ENCODE results near the gene ALG5.

The ALG5 gene

GRCh38 chr13:37009692-37010091, 10.6 kb upstream of the ALG5 start:
- ATAC-seq (ENCODE audit: low read depth) (no peak), DNase-seq (ENCODE audit: low spot score in 2 of 2) (no peak)
- H3K4me3 Mint-ChIP-seq, result no peak overlapping the region
- H3K36me3 Mint-ChIP-seq, result peaks cover 26% of the 10 kb centered on the region
- H3K27ac Mint-ChIP-seq, result no peak overlapping the region
- H3K9me3 Mint-ChIP-seq, result no peaks in the 10 kb centered on the region
- peaks cover 3% of the 10 kb centered on the region for H3K4me1 Mint-ChIP-seq
- H3K27me3 Mint-ChIP-seq, result no peaks in the 10 kb centered on the region

DNA sequence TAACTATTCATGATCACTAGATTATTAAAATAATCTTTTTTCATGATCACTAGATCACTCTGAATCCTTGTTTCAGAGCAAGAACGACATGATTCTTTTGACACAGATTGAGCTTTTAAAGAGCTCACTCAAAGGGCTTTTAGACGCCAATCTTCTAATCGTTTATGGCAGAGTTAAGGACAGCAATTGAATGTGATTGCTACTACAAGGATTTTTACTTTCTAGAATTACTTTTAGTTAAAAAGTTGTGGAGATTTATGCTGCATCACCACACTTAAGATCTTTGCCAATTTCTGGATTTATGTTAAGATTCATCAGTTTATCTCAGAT, 2.7 kb upstream of the ALG5 start:
- H3K4me3 Mint-ChIP-seq, result no peak overlapping the region
- DNase-seq (ENCODE audit: low spot score in 2 of 2), result no peak
- no peaks in the 10 kb centered on the region for H3K9me3 Mint-ChIP-seq
- peaks cover 4% of the 10 kb centered on the region for H3K36me3 Mint-ChIP-seq
- ATAC-seq (ENCODE audit: low read depth), result no peak
- H3K27me3 Mint-ChIP-seq, result no peaks in the 10 kb centered on the region
- peak overlapping the region; percentile 100 for H3K27ac Mint-ChIP-seq
- peaks cover 18% of the 10 kb centered on the region for H3K4me1 Mint-ChIP-seq

GRCh38 chr13:36998624-36999041, 507 bp downstream of the ALG5 start:
- Mint-ChIP-seq H3K36me3 (peaks cover 8% of the 10 kb centered on the region), H3K27ac (peak overlapping the region; percentile 100), H3K27me3 (no peaks in the 10 kb centered on the region), H3K9me3 (no peaks in the 10 kb centered on the region), H3K4me1 (peaks cover 25% of the 10 kb centered on the region), H3K4me3 (peak overlapping the region; percentile 100)
- ATAC-seq (ENCODE audit: low read depth) (no peak), DNase-seq (ENCODE audit: low spot score in 2 of 2) (peak in 1 of 2 donors; percentile 16)

- H3K9me3 Mint-ChIP-seq, result no peaks in the 10 kb centered on the region
- peak overlapping the region; percentile 100 for H3K4me3 Mint-ChIP-seq
- H3K27ac Mint-ChIP-seq, result peak overlapping the region; percentile 100
- ATAC-seq (ENCODE audit: low read depth) (no peak), DNase-seq (ENCODE audit: low spot score in 2 of 2) (no peak)
- no peaks in the 10 kb centered on the region for H3K27me3 Mint-ChIP-seq
- peaks cover 11% of the 10 kb centered on the region for H3K36me3 Mint-ChIP-seq
- peaks cover 25% of the 10 kb centered on the region for H3K4me1 Mint-ChIP-seq
Measured at GRCh38 chr13:36997716-36998427, 1.3 kb downstream of the ALG5 start.

- ATAC-seq (ENCODE audit: low read depth) (no peak), DNase-seq (ENCODE audit: low spot score in 2 of 2) (no peak)
- Mint-ChIP-seq H3K9me3 (no peaks in the 10 kb centered on the region), H3K36me3 (peaks cover 41% of the 10 kb centered on the region), H3K4me3 (no peak overlapping the region), H3K27ac (no peak overlapping the region), H3K4me1 (peaks cover 10% of the 10 kb centered on the region), H3K27me3 (no peaks in the 10 kb centered on the region)
Measured at GRCh38 chr13:36992362-36992761, 6.8 kb downstream of the ALG5 start.

GRCh38 chr13:36986462-36987240, 12.5 kb downstream of the ALG5 start:
- DNase-seq (ENCODE audit: low spot score in 2 of 2), result no peak
- ATAC-seq (ENCODE audit: low read depth), result no peak

GRCh38 chr13:36981156-36981743, 17.9 kb downstream of the ALG5 start:
- no peak for DNase-seq (ENCODE audit: low spot score in 2 of 2)
- H3K4me3 Mint-ChIP-seq, result no peak overlapping the region
- ATAC-seq (ENCODE audit: low read depth), result peak; percentile 48
- peak overlapping the region; percentile 58 for H3K27ac Mint-ChIP-seq
- H3K9me3 Mint-ChIP-seq, result no peaks in the 10 kb centered on the region
- H3K36me3 Mint-ChIP-seq, result peaks cover 10% of the 10 kb centered on the region
- H3K27me3 Mint-ChIP-seq, result no peaks in the 10 kb centered on the region
- H3K4me1 Mint-ChIP-seq, result no peaks in the 10 kb centered on the region

More at GRCh38 chr13:36986462-36987240, 12.5 kb downstream of the ALG5 start:
- Mint-ChIP-seq H3K4me3 (no peak overlapping the region), H3K36me3 (peaks cover 37% of the 10 kb centered on the region), H3K27me3 (no peaks in the 10 kb centered on the region), H3K4me1 (no peaks in the 10 kb centered on the region), H3K27ac (no peak overlapping the region), H3K9me3 (no peaks in the 10 kb centered on the region)

DNA sequence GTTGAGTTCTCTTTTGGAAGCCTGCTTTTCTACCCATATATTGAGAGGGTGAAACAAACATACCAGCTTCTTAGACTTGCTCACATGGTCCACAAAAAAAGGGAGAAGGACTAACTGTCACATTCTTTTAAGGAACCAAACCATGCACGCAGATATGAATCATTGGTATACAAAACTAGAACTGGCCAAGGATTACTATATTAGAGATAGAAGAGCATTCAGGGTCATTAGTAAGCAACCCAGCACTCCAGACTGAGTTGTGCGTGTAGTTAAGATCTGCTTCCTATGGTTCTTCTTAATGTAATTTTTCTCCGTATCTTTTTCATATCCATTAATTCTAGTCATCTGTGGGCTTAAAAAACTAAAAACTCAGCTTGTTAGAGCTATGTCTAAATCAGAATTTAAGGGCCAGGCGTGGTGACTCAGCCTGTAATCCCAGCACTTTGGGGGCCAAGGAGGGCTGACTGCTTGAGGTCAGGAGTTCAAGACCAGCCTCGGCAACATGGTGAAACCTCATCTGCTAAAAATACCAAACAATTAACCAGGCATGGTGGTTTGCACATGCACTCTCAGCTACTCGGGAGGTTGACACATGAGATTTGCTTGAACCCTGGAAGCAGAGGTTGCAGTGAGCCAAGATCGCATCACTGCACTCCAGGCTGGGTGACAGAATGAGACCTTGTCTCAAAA, 19.6 kb downstream of the ALG5 start:
- Mint-ChIP-seq H3K4me1 (no peaks in the 10 kb centered on the region), H3K27me3 (no peaks in the 10 kb centered on the region), H3K36me3 (peaks cover 11% of the 10 kb centered on the region), H3K27ac (peak overlapping the region; percentile 75), H3K4me3 (no peak overlapping the region), H3K9me3 (no peaks in the 10 kb centered on the region)
- DNase-seq (ENCODE audit: low spot score in 2 of 2) (no peak), ATAC-seq (ENCODE audit: low read depth) (no peak)

DNA sequence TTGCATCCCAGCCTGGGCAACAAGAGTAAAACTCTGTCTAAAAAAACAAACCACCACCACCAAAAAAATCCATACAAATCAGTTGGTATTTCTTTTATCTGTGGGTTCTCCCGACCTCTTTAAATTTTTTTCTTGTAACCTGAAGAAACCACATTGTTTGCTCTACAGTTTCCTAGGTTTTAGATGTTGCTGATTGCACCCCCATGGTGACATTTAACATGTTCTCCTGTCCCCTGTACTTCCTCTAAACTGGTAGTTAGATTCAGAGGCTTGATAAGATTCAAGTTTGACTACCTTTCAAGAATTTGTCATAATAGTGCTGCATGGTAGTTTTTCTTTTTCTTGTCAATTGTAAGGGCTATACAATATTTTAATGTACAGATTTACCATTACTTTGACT, 24.0 kb downstream of the ALG5 start:
- H3K27me3 Mint-ChIP-seq, result no peaks in the 10 kb centered on the region
- H3K27ac Mint-ChIP-seq, result no peak overlapping the region
- peaks cover 6% of the 10 kb centered on the region for H3K4me1 Mint-ChIP-seq
- no peak overlapping the region for H3K4me3 Mint-ChIP-seq
- H3K9me3 Mint-ChIP-seq, result no peaks in the 10 kb centered on the region
- no peak for DNase-seq (ENCODE audit: low spot score in 2 of 2)
- H3K36me3 Mint-ChIP-seq, result peaks cover 9% of the 10 kb centered on the region
- no peak for ATAC-seq (ENCODE audit: low read depth)

DNA sequence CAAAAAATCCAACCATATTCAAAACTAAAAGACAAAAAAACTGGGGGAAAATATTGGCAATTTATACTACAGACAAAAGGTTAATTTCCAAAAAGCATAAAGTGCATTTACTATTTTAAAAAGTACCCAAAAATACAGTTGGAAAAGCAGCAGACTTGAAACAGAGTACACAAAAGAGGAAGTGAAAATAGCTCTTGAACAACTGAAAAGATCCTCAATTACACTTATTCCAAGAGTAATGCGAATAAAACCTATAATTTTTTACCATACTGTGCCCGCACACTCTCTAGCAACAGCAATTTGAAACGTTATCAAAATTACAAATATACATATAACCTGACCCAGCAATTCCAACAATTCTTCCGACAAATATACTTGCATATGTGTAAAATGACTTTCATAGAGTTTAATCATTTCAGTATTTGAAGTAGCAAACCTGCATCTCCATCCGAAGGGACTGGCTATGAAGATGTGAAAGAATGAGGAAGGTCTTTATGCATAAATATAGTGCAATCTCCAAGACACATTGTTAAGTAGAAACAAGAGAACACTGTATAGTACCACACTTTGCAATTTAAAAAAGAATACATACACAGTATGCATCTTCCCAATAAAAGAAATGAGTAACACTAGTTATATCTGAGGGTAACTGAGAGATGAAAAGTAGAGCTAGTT, 25.4 kb downstream of the ALG5 start:
- no peaks in the 10 kb centered on the region for H3K9me3 Mint-ChIP-seq

GRCh38 chr13:36973009-36973408, 26.1 kb downstream of the ALG5 start:
- no peak overlapping the region for H3K27ac Mint-ChIP-seq
- DNase-seq (ENCODE audit: low spot score in 2 of 2) (no peak), ATAC-seq (ENCODE audit: low read depth) (no peak)
- peaks cover 13% of the 10 kb centered on the region for H3K36me3 Mint-ChIP-seq
- no peak overlapping the region for H3K4me3 Mint-ChIP-seq
- no peaks in the 10 kb centered on the region for H3K27me3 Mint-ChIP-seq
- H3K4me1 Mint-ChIP-seq, result peaks cover 6% of the 10 kb centered on the region
- H3K9me3 Mint-ChIP-seq, result no peaks in the 10 kb centered on the region

More for the DNA sequence above, 25.4 kb downstream of the ALG5 start:
- Mint-ChIP-seq H3K36me3 (peaks cover 10% of the 10 kb centered on the region), H3K4me3 (no peak overlapping the region), H3K27ac (no peak overlapping the region), H3K4me1 (peaks cover 6% of the 10 kb centered on the region), H3K27me3 (no peaks in the 10 kb centered on the region)
- peak; percentile 71 for ATAC-seq (ENCODE audit: low read depth)
- DNase-seq (ENCODE audit: low spot score in 2 of 2), result no peak

DNA sequence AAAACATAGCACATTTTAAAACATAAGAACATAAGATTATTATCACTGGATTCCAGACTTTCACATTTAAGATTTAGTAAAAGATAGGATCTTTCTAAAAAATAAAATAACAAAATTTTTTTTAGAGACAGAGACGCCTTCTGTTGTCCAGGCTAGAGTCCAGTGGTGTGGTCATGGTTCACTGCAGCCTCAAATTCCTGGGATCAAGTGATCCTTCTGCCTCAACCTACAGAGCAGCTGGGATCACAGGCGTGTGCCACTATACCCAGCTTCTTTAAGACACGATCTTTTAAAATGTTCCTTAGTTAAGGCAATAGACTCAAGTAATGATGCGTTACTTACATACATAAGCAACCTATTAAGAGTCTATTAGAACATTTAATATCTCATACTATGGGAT, 32.7 kb downstream of the ALG5 start:
- H3K27me3 Mint-ChIP-seq, result no peaks in the 10 kb centered on the region
- H3K27ac Mint-ChIP-seq, result no peak overlapping the region
- no peak for DNase-seq (ENCODE audit: low spot score in 2 of 2)
- H3K4me3 Mint-ChIP-seq, result no peak overlapping the region
- H3K36me3 Mint-ChIP-seq, result peaks cover 27% of the 10 kb centered on the region
- H3K9me3 Mint-ChIP-seq, result no peaks in the 10 kb centered on the region
- no peak for ATAC-seq (ENCODE audit: low read depth)
- no peaks in the 10 kb centered on the region for H3K4me1 Mint-ChIP-seq

GRCh38 chr13:36965767-36966166, 33.4 kb downstream of the ALG5 start:
- ATAC-seq (ENCODE audit: low read depth) (no peak), DNase-seq (ENCODE audit: low spot score in 2 of 2) (no peak)
- Mint-ChIP-seq H3K27me3 (no peaks in the 10 kb centered on the region), H3K36me3 (peaks cover 25% of the 10 kb centered on the region), H3K4me3 (no peak overlapping the region), H3K4me1 (no peaks in the 10 kb centered on the region), H3K9me3 (no peaks in the 10 kb centered on the region), H3K27ac (no peak overlapping the region)
